Stimulated activated CD4-positive, alpha-beta T cell treated with anti-CD3 and anti-CD28 coated beads, Interleukin-4, amount 100 ng/mL, for 1 hour (primary cell): ENCODE data around the gene SPARC.

Experiments
- DNase-seq: peaks from one replicate; pipeline ENCODE4 v3.0.0-alpha.2; 2020

The SPARC gene

DNA sequence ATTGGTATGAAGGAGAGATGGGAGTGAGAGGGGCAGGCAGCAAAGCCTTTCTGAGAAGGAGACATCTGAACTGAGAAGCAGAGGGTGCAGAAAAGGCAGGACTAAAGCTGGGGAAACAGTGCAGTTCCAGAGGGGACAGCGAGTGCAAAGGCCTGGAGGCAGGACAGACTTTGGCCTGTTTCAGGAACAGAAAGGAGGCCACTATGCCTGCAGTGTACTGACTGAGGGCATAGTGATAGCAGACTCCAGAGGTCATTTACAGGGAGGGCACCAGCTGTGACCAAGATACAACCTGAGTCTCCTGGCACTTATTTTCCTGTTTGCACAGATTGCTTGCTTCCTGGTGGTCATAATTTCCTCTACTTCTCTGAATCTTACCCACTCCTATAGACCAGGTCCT is 29.6 kb downstream of the SPARC start:
- no peak for DNase-seq

- no peak for DNase-seq
Observed at GRCh38 chr5:151656311-151656710, 30.4 kb downstream of the SPARC start.

- peak; percentile 70 for DNase-seq
Observed at GRCh38 chr5:151651997-151652645, 34.6 kb downstream of the SPARC start.

DNA sequence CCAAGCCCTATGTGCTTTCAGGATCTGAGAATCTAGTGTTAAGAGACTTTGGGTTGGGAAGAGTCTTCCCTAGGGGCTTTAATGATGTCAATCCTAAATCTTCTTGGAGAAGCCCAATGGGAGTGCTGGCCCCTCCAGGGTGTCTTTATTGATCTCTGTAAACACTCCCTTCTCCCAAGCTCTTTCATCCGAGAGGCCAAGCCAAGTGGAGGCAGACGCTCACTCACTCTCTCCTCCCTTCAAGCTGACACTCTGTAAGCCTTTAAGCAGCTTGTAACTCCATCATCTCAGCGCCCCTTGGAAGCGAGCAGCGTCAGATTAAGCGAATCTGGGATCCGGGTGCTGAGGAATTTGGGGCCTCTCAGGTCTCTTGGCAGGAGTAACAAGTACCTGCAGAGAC is 37.7 kb downstream of the SPARC start:
- DNase-seq = no peak

- DNase-seq = no peak
Observed at GRCh38 chr5:151648089-151648488, 38.6 kb downstream of the SPARC start.

GRCh38 chr5:151647320-151647861 is 39.3 kb downstream of the SPARC start:
- no peak for DNase-seq

- DNase-seq = no peak
Observed at GRCh38 chr5:151646334-151646733, 40.4 kb downstream of the SPARC start.

- no peak for DNase-seq
Observed at GRCh38 chr5:151643388-151643787, 43.3 kb downstream of the SPARC start.

GRCh38 chr5:151642472-151643140 is 44.1 kb downstream of the SPARC start:
- no peak for DNase-seq

DNA sequence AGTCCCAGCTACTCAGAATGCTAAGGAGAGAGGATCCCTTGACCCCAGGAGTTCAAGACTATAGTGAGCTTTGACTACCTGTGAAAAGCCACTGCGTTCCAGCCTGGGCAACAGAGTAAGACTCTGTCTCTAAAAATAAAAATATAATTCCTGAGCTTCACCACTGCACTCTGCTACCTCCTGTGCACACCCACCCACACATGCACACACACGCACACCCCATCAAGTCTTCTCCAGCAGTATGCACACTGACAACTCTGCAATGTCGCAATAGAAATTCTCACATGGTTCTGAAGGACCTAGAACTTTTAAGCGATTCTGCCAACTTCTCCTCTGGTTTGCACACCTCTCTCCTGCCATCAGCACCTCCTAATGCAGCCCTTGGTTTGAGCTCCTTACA is 48.1 kb downstream of the SPARC start:
- no peak for DNase-seq

- no peak for DNase-seq
Observed at GRCh38 chr5:151637676-151638075, 49.0 kb downstream of the SPARC start.

GRCh38 chr5:151633892-151634291 is 52.8 kb downstream of the SPARC start:
- no peak for DNase-seq

DNA sequence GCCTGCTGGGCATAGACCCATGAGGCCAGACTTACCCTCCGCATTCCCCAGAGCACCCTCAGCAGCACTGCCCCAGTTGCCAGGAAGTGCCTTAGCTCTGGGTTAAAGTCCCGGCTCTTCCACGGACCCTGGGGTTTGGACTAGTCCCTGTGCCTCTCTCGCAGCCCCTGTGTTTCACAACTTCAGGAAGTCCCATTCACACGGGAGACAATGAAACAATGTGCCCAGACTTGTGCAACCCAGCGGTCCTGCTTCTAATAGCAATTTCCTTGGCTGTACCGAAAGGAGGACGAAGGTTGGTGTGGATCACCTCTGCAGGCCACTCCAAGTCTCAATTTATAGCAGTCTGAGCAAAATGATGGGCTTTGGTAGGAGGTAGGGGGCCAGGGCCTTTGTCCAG is 53.8 kb downstream of the SPARC start:
- no peak for DNase-seq

GRCh38 chr5:151632524-151632923 is 54.2 kb downstream of the SPARC start:
- DNase-seq = no peak

DNA sequence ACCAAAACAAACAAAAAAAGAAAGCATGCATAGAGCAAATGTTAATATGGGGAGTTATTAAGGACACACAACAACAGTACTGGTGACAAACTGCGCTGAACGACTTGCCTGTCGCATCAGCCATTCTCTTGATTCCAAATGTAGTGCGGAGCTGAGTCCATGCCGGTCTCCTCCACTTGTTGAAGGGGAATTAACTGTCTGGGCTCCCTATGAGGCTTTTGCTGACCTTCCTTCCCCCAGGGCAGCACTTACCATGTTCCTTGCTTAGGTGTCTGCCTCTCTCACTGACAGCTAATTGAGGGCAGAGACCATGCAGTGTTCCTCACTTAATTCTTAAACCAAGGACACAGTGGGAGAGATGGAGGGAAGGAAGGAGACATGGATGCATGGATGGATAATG is 54.8 kb downstream of the SPARC start:
- DNase-seq = no peak

- DNase-seq = no peak
Observed at GRCh38 chr5:151630088-151630487, 56.6 kb downstream of the SPARC start.

- no peak for DNase-seq
Observed at GRCh38 chr5:151628112-151628823, 58.4 kb downstream of the SPARC start.

DNA sequence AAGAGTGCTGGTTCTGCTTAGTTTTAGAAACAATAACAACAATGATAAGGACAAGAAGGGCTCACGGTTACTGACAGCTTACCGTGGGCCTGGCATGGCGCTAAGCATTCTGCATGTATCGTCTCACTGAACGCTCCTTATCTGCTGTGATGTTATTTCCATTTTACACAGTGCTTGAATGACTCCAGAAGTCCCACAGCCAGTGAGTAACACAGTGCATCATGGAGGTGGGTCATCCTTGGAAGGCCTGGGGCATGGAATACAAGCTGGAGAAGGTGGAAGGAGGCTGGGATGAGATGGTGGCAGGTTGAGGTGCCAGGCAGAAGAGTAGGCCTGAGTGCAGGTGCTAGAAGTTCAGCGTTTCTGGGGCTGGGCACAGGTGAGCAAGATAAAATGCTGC is 59.1 kb downstream of the SPARC start:
- no peak for DNase-seq

GRCh38 chr5:151625285-151625684 is 61.4 kb downstream of the SPARC start:
- DNase-seq = no peak

DNA sequence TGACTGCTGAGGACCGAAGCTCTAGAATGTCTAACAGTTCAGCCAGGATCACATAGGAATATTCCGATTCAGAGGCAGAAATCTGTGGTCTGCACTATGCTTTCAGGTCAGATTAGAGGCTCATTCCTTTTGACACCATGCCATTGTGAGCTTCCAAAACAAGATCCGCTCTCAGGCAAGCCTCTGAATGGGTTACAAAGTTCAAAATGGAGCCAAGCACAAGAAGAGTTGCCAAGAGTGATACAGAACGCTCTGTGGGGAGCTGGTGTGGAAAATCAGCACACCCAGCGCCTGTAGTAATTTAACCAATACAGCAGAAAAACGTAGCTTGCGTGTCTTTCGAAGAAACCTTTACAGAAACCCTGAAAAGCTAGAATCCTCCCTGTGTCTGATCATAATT is 62.2 kb downstream of the SPARC start:
- DNase-seq = no peak

- no peak for DNase-seq
Observed at GRCh38 chr5:151622367-151623088, 64.2 kb downstream of the SPARC start.

- no peak for DNase-seq
Observed at GRCh38 chr5:151620461-151620840, 66.3 kb downstream of the SPARC start.

DNA sequence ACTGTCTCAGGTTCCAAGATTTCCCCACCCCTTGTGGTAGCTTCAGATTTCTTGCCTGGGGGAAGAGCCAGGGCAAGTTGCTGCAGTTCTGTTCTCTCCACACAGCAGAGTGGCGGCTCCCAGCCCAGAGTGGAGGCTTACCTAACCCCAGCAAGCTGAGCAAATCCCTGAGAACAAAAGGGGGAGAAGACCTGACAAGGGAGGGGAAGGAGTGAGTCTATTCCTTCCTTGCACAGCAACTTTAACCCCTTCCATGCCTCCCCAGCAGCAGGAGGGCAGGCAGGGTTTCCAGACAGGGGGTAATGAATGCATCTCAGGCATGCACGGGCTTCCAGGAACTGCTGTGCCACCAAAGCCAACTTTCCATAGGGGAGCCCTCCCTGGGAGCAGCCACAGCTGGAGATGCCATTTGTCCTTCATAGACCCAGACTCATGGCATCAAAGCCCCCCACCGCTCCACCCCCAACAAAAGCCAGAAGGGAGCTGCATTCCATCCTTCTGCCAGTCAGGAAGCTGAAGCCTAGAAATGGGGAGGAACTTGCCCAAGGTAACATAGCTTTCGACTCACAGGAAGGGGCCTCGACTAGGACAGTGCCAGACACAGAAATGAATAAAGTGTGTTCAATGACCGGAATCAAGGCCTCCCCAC is 66.8 kb downstream of the SPARC start:
- DNase-seq = no peak
